Measurements from ENCODE around the gene NDUFB8.

The NDUFB8 gene

DNA sequence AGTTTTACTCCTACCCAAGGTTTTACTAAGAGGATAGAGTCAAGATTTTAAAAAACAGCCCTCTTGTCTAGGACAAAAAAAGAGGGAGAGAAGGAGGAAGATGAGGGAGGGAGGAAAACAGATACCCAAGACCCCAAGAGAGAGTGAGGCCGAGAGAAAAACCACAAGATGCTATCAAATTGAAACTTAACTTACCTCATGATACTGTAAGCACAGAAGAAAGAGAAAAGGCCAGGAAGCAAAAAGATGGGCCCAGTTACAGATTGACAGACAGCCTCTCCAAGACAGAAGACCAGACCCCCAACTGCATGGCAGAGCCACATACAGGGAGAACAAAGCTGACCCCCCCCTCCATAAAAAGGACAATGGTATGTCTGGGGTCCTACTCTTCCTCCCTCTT lies 21.4 kb downstream of the NDUFB8 start:
- DNase-seq, result no peak

- no peak for DNase-seq
Measured at GRCh38 chr10:100507357-100507732, 22.3 kb downstream of the NDUFB8 start.

DNA sequence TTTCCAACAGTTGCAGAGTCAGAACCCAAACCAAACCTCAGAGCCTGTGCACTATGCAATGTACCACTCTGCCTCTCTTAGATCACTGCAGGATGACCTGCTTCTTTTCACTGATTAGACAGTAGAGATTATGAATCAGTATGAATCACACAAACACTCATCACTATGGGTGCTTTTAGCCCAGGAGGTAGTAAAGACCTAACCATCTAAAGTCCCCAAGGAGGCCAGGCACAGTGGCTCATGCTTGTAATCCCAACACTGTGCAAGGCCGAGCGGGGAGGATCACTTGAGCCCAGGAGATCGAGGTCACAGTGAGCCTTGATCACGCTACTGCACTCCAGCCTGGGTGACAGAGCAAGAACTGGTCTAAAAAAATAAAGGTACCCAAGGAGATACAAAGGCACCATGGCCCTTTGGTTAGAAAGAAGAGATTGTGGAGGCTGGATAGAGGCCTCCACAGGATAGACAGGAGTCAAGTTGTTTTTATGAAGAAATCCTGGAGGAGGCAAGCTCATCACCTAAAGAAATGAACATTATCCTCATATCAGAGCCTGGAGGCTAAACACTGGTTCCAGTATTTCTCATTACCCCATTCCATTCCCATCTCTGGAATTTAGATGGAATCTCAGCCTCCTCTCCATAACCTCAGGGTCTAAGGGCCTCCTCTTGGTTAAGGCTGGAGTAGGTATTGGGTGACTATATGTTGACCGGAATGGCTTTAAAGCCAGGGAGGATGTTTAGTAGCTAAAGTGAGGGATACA lies 22.9 kb downstream of the NDUFB8 start:
- DNase-seq, result no peak

DNA sequence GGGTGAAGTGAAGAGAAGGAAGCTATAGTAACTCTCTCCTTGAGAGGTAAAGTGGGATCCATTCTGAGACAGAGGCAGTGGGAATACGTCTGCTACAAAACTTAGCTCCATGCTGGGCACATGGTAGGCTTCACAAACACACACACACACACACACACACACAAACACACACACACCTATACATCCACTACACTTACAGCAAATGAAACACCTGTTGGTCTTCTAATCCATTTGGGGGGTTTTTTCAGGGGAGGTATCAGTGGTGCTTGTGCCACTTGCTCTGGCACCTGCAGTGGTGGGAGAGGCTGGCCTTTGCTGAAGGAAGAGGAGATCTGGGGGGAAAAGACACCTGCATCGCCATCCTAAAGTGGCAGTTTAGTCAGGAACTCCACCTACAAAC lies 24.5 kb downstream of the NDUFB8 start:
- no peak for DNase-seq

GRCh38 chr10:100504096-100504495 lies 25.6 kb downstream of the NDUFB8 start:
- DNase-seq, result no peak

DNA sequence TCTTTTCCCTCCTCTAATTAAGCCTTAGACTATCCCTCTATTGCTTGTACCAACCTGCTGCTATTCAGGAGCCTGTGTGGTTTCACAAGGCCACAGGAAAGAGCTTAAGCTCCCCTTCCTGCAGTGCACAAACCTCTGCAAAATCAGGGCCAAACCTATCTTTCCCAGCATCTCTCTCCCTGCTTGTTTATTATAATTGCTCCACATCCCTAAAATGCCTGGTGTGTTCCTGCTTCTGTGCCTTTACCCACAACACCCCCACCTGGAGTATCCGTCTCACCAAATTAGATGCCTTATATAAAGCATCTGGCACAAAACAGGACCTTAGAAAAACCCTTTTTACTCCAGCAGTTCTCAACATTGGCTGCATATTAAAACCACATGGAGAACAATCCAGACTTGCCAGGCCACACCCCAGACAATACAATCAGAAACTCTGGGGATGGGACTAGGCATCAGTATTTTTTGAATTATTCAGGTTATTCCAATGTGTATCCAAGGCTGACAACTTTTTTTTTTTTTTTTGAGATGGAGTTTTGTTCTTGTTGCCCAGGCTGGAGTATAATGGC lies 26.7 kb downstream of the NDUFB8 start:
- no peak for DNase-seq

DNA sequence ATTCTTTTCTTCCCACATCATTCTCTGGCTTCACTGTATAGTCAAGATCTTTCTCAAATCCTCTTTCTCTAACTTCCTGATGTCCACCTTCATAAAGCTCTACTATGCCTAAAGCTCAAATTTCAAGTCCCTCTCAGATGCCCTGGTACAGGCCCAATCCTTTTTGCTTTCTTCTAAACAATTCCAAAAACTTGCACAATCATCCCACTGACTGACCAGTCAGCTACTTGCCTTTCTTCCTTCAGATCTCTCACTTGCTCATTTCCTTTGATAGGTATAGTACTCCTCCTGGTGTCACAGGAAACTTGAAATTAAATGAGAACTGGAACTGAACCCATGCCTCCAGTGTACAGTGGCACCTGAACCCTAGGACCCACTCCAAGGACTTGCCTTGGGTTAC lies 28.2 kb downstream of the NDUFB8 start:
- no peak for DNase-seq

GRCh38 chr10:100498059-100498458 lies 31.6 kb downstream of the NDUFB8 start:
- no peak for DNase-seq

- DNase-seq, result no peak
Measured at GRCh38 chr10:100496567-100496966, 33.1 kb downstream of the NDUFB8 start.

- no peak for DNase-seq
Measured at GRCh38 chr10:100490531-100490930, 39.1 kb downstream of the NDUFB8 start.

DNA sequence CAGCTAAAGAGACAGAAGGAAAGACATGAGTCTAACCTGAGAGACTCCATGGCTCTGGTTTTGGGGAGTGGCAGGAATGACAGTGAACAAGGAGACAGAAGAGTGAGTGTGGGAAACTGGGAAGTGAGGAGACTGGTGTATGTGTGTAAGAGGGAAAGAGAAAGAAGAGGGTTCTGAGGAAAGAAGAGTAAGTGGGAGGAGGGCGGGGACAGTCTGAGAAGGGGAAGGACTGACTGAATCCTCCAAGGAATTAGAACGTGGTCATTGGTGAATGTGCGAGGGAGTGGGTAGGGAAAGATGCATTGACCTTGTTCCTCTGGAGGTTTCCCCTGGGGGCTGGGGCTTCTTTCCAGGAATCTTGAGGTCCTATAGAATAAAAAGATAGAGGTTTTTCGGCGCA lies 40.3 kb downstream of the NDUFB8 start:
- DNase-seq, result no peak

DNA sequence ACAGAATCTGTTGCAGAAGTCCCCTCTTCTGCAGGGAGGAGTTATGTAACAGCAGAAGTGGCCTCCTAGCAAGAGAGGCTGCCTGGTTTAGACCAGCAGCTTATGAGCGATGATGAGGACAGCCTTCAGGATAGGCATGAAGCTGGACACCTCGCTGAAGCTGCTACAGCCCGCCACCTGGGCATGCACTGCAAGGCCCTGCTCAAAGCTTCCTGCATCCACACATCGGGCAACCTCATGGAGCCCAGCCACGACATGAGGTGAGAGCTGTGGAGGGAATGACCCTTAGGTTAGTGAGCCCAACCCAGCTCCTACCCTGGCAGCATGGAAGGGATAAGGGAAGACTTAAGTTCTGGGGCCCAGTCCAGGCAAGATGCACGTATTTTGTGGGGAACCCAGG lies 42.1 kb downstream of the NDUFB8 start:
- DNase-seq, result no peak

GRCh38 chr10:100485801-100486495 lies 43.7 kb downstream of the NDUFB8 start:
- no peak for DNase-seq

DNA sequence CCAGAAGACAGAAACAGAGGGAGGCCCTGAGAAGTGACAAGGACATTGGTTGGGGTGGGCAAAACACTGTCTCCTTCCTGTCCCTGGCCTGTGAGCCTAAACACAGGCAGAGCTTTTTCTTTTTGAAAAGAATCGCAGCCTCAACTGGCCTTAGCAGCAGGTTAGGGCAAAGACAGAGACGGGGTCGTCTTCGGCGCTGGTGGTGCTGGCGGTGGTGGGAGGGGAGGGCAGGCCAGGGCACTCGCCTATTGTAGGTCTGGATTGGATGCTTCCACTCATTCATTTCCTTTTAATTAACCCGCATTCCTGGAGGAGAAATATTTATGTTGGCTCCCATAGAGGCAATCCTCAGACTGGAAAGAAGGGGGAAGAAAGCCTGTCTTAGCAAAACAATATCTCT lies 44.3 kb downstream of the NDUFB8 start:
- no peak for DNase-seq

- no peak for DNase-seq
Measured at GRCh38 chr10:100483876-100484666, 45.6 kb downstream of the NDUFB8 start.

GRCh38 chr10:100482834-100483185 lies 46.9 kb downstream of the NDUFB8 start:
- DNase-seq, result peak in 1 of 56 donors; percentile 2

- peak in 49 of 56 donors; percentile 9 to 70 (median 33) for DNase-seq
Measured at GRCh38 chr10:100482181-100482833, 47.4 kb downstream of the NDUFB8 start.

GRCh38 chr10:100481462-100482081 lies 48.1 kb downstream of the NDUFB8 start:
- peak in 55 of 56 donors; percentile 15 to 92 (median 67) for DNase-seq

GRCh38 chr10:100480002-100480401 lies 49.7 kb downstream of the NDUFB8 start:
- DNase-seq, result no peak

DNA sequence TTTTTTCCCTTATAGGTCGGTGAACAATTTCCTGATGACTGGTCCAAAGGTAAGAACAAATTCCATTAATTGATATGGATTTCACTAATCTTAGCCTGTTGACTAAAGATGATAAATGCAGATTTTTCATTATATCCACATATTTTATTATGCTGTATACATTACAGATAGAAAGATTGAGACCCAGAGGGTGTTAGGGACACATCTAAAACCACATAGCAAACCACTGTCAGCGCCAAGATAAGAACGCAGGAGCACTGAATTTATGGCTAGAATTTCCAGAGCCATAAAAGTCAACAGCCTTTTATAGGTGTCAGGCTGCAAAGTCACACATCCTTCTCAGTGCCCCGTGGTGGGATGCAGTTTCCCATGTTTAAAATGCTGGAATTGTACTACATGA lies 50.6 kb downstream of the NDUFB8 start:
- DNase-seq, result no peak

DNA sequence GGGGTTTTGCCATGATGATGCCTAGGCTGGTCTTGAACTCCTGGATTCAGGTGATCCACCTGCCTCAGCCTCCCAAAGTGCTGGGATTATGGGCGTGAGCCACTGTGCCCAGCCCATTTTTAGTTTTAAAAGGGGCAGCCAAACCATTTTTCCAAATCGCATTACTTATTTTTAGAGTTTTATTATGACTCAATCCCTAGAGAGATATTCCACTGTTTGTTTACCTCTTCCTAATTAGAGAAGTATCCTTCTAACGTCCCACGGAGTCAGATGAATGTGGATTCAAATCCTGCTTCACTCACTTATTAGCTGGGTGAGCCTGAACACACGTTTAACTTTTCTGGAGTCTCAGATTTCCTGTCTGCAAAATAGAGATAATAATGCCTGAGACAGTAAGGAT lies 51.7 kb downstream of the NDUFB8 start:
- DNase-seq, result no peak
